HepG2 (cell line): ENCODE measurements around the gene SS18L1. TPM values are rescaled to one million over a fixed set of nuclear protein-coding genes. Genes with fewer than 3 reads are reported as not detected.

Source experiments
- BRD4 ChIP-seq: sonication (generic); formaldehyde crosslinking; IDR thresholded peaks from 2 replicates; pipeline ENCODE4 v1.4.0; 2020; ENCODE audit warnings: missing genetic modification reagents
- CBX1 ChIP-seq: IDR thresholded peaks from one replicate; pipeline ENCODE4 v1.6.1; 2016; ENCODE audit warnings: antibody characterized with exemption, low read depth
- CC2D1A ChIP-seq: sonication (generic); formaldehyde crosslinking; IDR thresholded peaks from 2 replicates; pipeline ENCODE4 v1.8.1; 2023; ENCODE audit warnings: mild to moderate bottlenecking, missing genetic modification reagents
- DMAP1 ChIP-seq: IDR thresholded peaks from 2 replicates; pipeline ENCODE4 v1.6.1; 2016
- ETV6 ChIP-seq: sonication (generic); formaldehyde crosslinking; conservative IDR thresholded peaks from 2 replicates; pipeline ENCODE4 v1.4.0; 2020; ENCODE audit warnings: missing genetic modification reagents
- FOXA3 ChIP-seq: IDR thresholded peaks from 2 replicates; pipeline ENCODE4 v1.6.1; 2016; ENCODE audit warnings: missing genetic modification reagents, missing compliant biosample characterization
- HDAC6 ChIP-seq: fragments of 200-600 bp; sonication (generic); IDR thresholded peaks from 2 replicates; pipeline ENCODE4 v1.7.0; 2017; ENCODE audit warnings: mild to moderate bottlenecking, antibody characterized with exemption, low read length, low read depth
- JUNB ChIP-seq: sonication (generic); formaldehyde crosslinking; IDR thresholded peaks from 2 replicates; pipeline ENCODE4 v1.8.0; 2022; ENCODE audit warnings: missing genetic modification reagents, mild to moderate bottlenecking, borderline replicate concordance
- KDM1A ChIP-seq: IDR thresholded peaks from 2 replicates; pipeline ENCODE4 v1.6.1; 2016; ENCODE audit warnings: missing compliant biosample characterization
- KDM2A ChIP-seq: sonication (generic); formaldehyde crosslinking; IDR thresholded peaks from 2 replicates; pipeline ENCODE4 v1.4.0; 2020; ENCODE audit warnings: low read depth, missing genetic modification reagents, borderline replicate concordance
- RAD51 ChIP-seq: fragments of 450-650 bp; IDR thresholded peaks from 2 replicates; pipeline ENCODE4 v1.6.1; 2016; ENCODE audit warnings: borderline replicate concordance
- RFX5 ChIP-seq: IDR thresholded peaks from 2 replicates; pipeline ENCODE4 v1.6.1; 2011; ENCODE audit warnings: low read depth, low read length, improper control_type of control experiment
- SP5 ChIP-seq: IDR thresholded peaks from 2 replicates; pipeline ENCODE4 v1.6.1; 2016; ENCODE audit warnings: low read depth, borderline replicate concordance
- TRIM24 ChIP-seq: sonication (generic); formaldehyde crosslinking; IDR thresholded peaks from 2 replicates; pipeline ENCODE4 v1.8.0; 2022; ENCODE audit warnings: mild to moderate bottlenecking, missing genetic modification reagents
- ZFP37 ChIP-seq: sonication (generic); formaldehyde crosslinking; IDR thresholded peaks from 2 replicates; pipeline ENCODE4 v1.4.0; 2020; ENCODE audit warnings: missing genetic modification reagents, borderline replicate concordance
- ZNF10 ChIP-seq: sonication (generic); formaldehyde crosslinking; IDR thresholded peaks from 2 replicates; pipeline ENCODE4 v1.4.0; 2020; ENCODE audit warnings: mild to moderate bottlenecking, low read depth, missing genetic modification reagents, borderline replicate concordance
- ZNF280B ChIP-seq: sonication (generic); formaldehyde crosslinking; IDR thresholded peaks from 2 replicates; pipeline ENCODE4 v1.5.0; 2020; ENCODE audit warnings: missing genetic modification reagents, mild to moderate bottlenecking, borderline replicate concordance
- ZNF362 ChIP-seq: sonication (generic); formaldehyde crosslinking; IDR thresholded peaks from 2 replicates; pipeline ENCODE4 v1.4.0; 2020; ENCODE audit warnings: missing genetic modification reagents, mild to moderate bottlenecking, borderline replicate concordance
- ZNF614 ChIP-seq: IDR thresholded peaks from 2 replicates; pipeline ENCODE4 v1.6.1; 2018; ENCODE audit warnings: missing biosample characterization, missing genetic modification reagents, inconsistent platforms, borderline replicate concordance
- ZNF629 ChIP-seq: sonication (generic); formaldehyde crosslinking; conservative IDR thresholded peaks from 2 replicates; pipeline ENCODE4 v1.5.0; 2020; ENCODE audit warnings: missing genetic modification reagents
- ZNF775 ChIP-seq: sonication (generic); formaldehyde crosslinking; IDR thresholded peaks from 2 replicates; pipeline ENCODE4 v1.4.0; 2020; ENCODE audit warnings: missing genetic modification reagents, mild to moderate bottlenecking, moderate library complexity, borderline replicate concordance
- ZXDC ChIP-seq: sonication (generic); formaldehyde crosslinking; IDR thresholded peaks from 2 replicates; pipeline ENCODE4 v1.5.0; 2020; ENCODE audit warnings: mild to moderate bottlenecking, missing genetic modification reagents
- polyA plus RNA-seq, 8 experiments: library from polyadenylated mRNA; depleted of rRNA in 3 of 8; stranded (reverse) in 7 of 8; unstranded in 1 of 8; fragments of >200 nt; fragmentation: Illumina TruSeq in 4 of 8; extraction: Trizol in 4 of 8; gene quantifications; 2 replicates each; pipeline versions ENCODE4 v1.2.1 to v1.2.3, GENCODE V29; 2011 to 2016; ENCODE audit warnings: low read depth in 4 of 8, missing spikeins in 1 of 8, mixed read lengths in 1 of 8; ENCODE audit not compliant: insufficient read depth in 1 of 8
- total RNA-seq, 5 experiments: library from RNA; depleted of rRNA; stranded (reverse); fragments of >200 nt; fragmentation: Illumina TruSeq; extraction: Trizol; gene quantifications; 2 replicates each; pipeline ENCODE4 v1.2.3, GENCODE V29; 2016; ENCODE audit warnings: low read depth in 1 of 5
- TF ChIP-seq, protein P1 (sequence below): sonication (generic); formaldehyde crosslinking; IDR thresholded peaks from 2 replicates; pipeline ENCODE4 v1.8.0; 2022; ENCODE audit warnings: missing genetic modification reagents, mild to moderate bottlenecking, borderline replicate concordance

Gene SS18L1
- total and polyA plus RNA-seq, 2 of the 13 experiments (the other 11 are each of a cell fraction or from before 2014, with no cell fraction given): 17.8 to 27.6 TPM

- TF ChIP-seq CC2D1A (CRISPR knock-in tag): peak; percentile 99
- peak; percentile 44; the same call in 1 of the 2 replicates for TF ChIP-seq ZNF362 (CRISPR knock-in tag)
- TF ChIP-seq, protein P1, sequence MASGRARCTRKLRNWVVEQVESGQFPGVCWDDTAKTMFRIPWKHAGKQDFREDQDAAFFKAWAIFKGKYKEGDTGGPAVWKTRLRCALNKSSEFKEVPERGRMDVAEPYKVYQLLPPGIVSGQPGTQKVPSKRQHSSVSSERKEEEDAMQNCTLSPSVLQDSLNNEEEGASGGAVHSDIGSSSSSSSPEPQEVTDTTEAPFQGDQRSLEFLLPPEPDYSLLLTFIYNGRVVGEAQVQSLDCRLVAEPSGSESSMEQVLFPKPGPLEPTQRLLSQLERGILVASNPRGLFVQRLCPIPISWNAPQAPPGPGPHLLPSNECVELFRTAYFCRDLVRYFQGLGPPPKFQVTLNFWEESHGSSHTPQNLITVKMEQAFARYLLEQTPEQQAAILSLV (CRISPR knock-in tag): peak; percentile 99
- peak; percentile 98; the same call in 1 of the 2 replicates for TF ChIP-seq ZNF614 (CRISPR knock-in tag)
- TF ChIP-seq ZNF280B (CRISPR knock-in tag): peak; percentile 98
- TF ChIP-seq ZXDC (CRISPR knock-in tag): peak; percentile 93
- no peak for TF ChIP-seq ZNF10
- TF ChIP-seq KDM2A (CRISPR knock-in tag): peak; percentile 100
- TF ChIP-seq RAD51: no peak
- no peak for TF ChIP-seq TRIM24
- peak; percentile 96 for TF ChIP-seq DMAP1 (CRISPR knock-in tag)
- no peak; the same call in 1 of the 2 replicates for TF ChIP-seq ZNF775 (CRISPR knock-in tag)
- no peak for TF ChIP-seq RFX5
- peak; percentile 93 for TF ChIP-seq ETV6 (CRISPR knock-in tag)
- TF ChIP-seq BRD4 (CRISPR knock-in tag): peak; percentile 99
- peak; percentile 70; the same call in 1 of the 2 replicates for TF ChIP-seq SP5 (CRISPR knock-in tag)
- TF ChIP-seq ZFP37 (CRISPR knock-in tag): peak; percentile 93
- TF ChIP-seq KDM1A (CRISPR knock-in tag): peak; percentile 41; the same call in 1 of the 2 replicates
- peak; percentile 74 for TF ChIP-seq ZNF629 (CRISPR knock-in tag)
- no peak; the same call in 1 of the 2 replicates for TF ChIP-seq JUNB
- TF ChIP-seq HDAC6: no peak
- TF ChIP-seq FOXA3 (CRISPR knock-in tag): peak; percentile 78
- peak; percentile 95 for TF ChIP-seq CBX1
Measured at GRCh38 chr20:62182469-62183425, 39.2 kb downstream of the SS18L1 start, which contains the start of gene MTG2 (continued).
